A549 (cell line): Measurements from ENCODE around the gene DGLUCY. TPM values are rescaled to one million over a fixed set of nuclear protein-coding genes. Genes with fewer than 3 reads are reported as not detected.
"Not testable (repeated sequence)": the region's sequence is repeated elsewhere in the genome, so short reads cannot be mapped to it uniquely, and the experiment has no call there.

Source experiments
- ATAC-seq, 2 experiments: fragments of 200-7000 bp in 1 of 2; fragments of >200 bp in 1 of 2; cut with Nextera tagmentation in 1 of 2; cut with Tn5 transposase in 1 of 2; 3 replicates each; pipeline versions ENCODE4 v1.8.0 to v1.9.1; 2018 to 2020; ENCODE audit warnings: mild to moderate bottlenecking in 1 of 2, moderate library complexity in 1 of 2
- CTCF ChIA-PET: fragments of 300-600 bp; sonication (Branson Sonifier 250); formaldehyde crosslinking; extraction: SDS; loops from one replicate; lab custom pipeline; 2021; ENCODE audit warnings: antibody characterized with exemption, inconsistent platforms; lab: Yijun Ruan, JAX
- POLR2A ChIA-PET: fragments of 350-600 bp; formaldehyde crosslinking; extraction: SDS; loops from one replicate; lab custom pipeline; 2021; ENCODE audit warnings: antibody characterized with exemption, inconsistent platforms; lab: Yijun Ruan, JAX
- DNase-seq, 2 experiments: peaks; one replicate each; pipeline versions ENCODE4 v3.0.0 to v3.0.0-alpha.2; 2011 to 2016; ENCODE audit warnings: low read depth in 1 of 2, low spot score in 1 of 2
- FAIRE-seq: peaks from 2 replicates; lab custom pipeline; 2011; peaks lifted over from hg19 to GRCh38; lab: Jason Lieb, UNC
- H3K27ac ChIP-seq, 2 experiments: fragments of >200 bp; sonication (Bioruptor Twin); formaldehyde crosslinking; 3 replicates each; pipeline ENCODE4 v1.5.1; 2016 to 2017
- H3K4me1 ChIP-seq: fragments of >200 bp; sonication (Bioruptor Twin); formaldehyde crosslinking; 3 replicates; pipeline ENCODE4 v1.6.1; 2016
- H3K4me2 ChIP-seq: fragments of >200 bp; sonication (Bioruptor Twin); formaldehyde crosslinking; 3 replicates; pipeline ENCODE4 v1.6.1; 2016
- H3K4me3 ChIP-seq: fragments of >200 bp; sonication (Bioruptor Twin); formaldehyde crosslinking; 3 replicates; pipeline ENCODE4 v1.5.1; 2016
- H3K9me3 ChIP-seq: fragments of >200 bp; sonication (Bioruptor Twin); formaldehyde crosslinking; 3 replicates; pipeline ENCODE4 v1.6.1; 2016
- EHF ChIP-seq: fragments of 250-450 bp; sonication (Bioruptor Pico); IDR thresholded peaks from 2 replicates; pipeline ENCODE4 v1.5.0; 2020; ENCODE audit warnings: mild to moderate bottlenecking
- EHMT2 ChIP-seq: fragments of 200-600 bp; sonication (generic); IDR thresholded peaks from 2 replicates; pipeline ENCODE4 v1.6.1; 2016; ENCODE audit warnings: antibody characterized with exemption, low read depth, mild to moderate bottlenecking, moderate library complexity
- FOSL2 ChIP-seq, 2 experiments: fragments of 450-650 bp in 1 of 2; fragments of >200 bp in 1 of 2; sonication (Bioruptor Twin) in 1 of 2; formaldehyde crosslinking; IDR thresholded peaks; 2 replicates each; pipeline versions ENCODE4 v1.5.0 to v1.6.1; 2016 to 2020; ENCODE audit warnings: mild to moderate bottlenecking in 1 of 2, moderate library complexity in 1 of 2
- FOXS1 ChIP-seq: fragments of 250-450 bp; sonication (Bioruptor Pico); IDR thresholded peaks from 2 replicates; pipeline ENCODE4 v1.5.0; 2020; ENCODE audit warnings: mild to moderate bottlenecking, moderate library complexity
- HOXA7 ChIP-seq: fragments of 250-450 bp; sonication (Bioruptor Pico); IDR thresholded peaks from 2 replicates; pipeline ENCODE4 v1.5.0; 2020; ENCODE audit warnings: mild to moderate bottlenecking, moderate library complexity
- HOXB13 ChIP-seq: fragments of 250-450 bp; sonication (Bioruptor Pico); IDR thresholded peaks from 2 replicates; pipeline ENCODE4 v1.5.0; 2020; ENCODE audit warnings: low read depth, mild to moderate bottlenecking, moderate library complexity
- MAFK ChIP-seq: fragments of 450-650 bp; IDR thresholded peaks from 2 replicates; pipeline ENCODE4 v1.6.1; 2014; ENCODE audit not compliant: partially characterized antibody
- MAZ ChIP-seq: fragments of 150-350 bp; IDR thresholded peaks from 2 replicates; pipeline ENCODE4 v1.6.1; 2014; ENCODE audit warnings: antibody characterized with exemption, low read depth, low read length, borderline replicate concordance
- NR3C1 ChIP-seq: fragments of >200 bp; sonication (Bioruptor Twin); formaldehyde crosslinking; IDR thresholded peaks from 3 replicates; pipeline ENCODE4 v1.6.1; 2017
- POLR2A ChIP-seq: IDR thresholded peaks from 2 replicates; pipeline ENCODE4 v1.6.1; 2012; ENCODE audit warnings: mild to moderate bottlenecking, low read length
- ZFP36 ChIP-seq: fragments of 450-650 bp; IDR thresholded peaks from 2 replicates; pipeline ENCODE4 v1.6.1; 2014; ENCODE audit warnings: borderline replicate concordance; ENCODE audit not compliant: partially characterized antibody
- ZNF302 ChIP-seq: fragments of 250-450 bp; sonication (Bioruptor Pico); IDR thresholded peaks from 2 replicates; pipeline ENCODE4 v1.9.0; 2021; ENCODE audit warnings: inconsistent platforms, mild to moderate bottlenecking, moderate library complexity
- WGBS: methylation state at CpG from one replicate; pipeline ENCODE4 v1.1.6; 2017; ENCODE audit errors: missing lambda C conversion rate; 5-methylcytosine and 5-hydroxymethylcytosine counted together
- polyA plus RNA-seq, 4 experiments: library from polyadenylated mRNA; depleted of rRNA in 3 of 4; stranded (reverse); fragments of >200 nt; fragmentation: RNase III in 1 of 4; extraction: RNeasy Plus Mini Kit Qiagen cat#74134 plus additional on column Dnase treatment in 1 of 4; gene quantifications; 2 replicates in 3 of 4; 3 replicates in 1 of 4; pipeline ENCODE4 v1.2.3, GENCODE V29; 2011 to 2017
- TF ChIP-seq, protein P1 (sequence below): fragments of 150-350 bp; IDR thresholded peaks from 2 replicates; pipeline ENCODE4 v1.6.1; 2014; ENCODE audit warnings: low read depth, mild to moderate bottlenecking, low read length
- TF ChIP-seq, protein P2 (sequence below): IDR thresholded peaks from 2 replicates; pipeline ENCODE4 v1.6.1; 2012
- TF ChIP-seq, protein P3 (sequence below): fragments of >200 bp; sonication (Bioruptor Twin); formaldehyde crosslinking; IDR thresholded peaks from 2 replicates; pipeline ENCODE4 v1.6.1; 2016
- TF ChIP-seq, protein P4 (sequence below): fragments of >200 bp; sonication (Bioruptor Twin); formaldehyde crosslinking; IDR thresholded peaks from 3 replicates; pipeline ENCODE4 v1.5.1; 2016

DGLUCY gene
- polyA plus RNA-seq, 2 of the 4 experiments (the other 2 are of a cell fraction) = 14.4 to 17.5 TPM

DNA sequence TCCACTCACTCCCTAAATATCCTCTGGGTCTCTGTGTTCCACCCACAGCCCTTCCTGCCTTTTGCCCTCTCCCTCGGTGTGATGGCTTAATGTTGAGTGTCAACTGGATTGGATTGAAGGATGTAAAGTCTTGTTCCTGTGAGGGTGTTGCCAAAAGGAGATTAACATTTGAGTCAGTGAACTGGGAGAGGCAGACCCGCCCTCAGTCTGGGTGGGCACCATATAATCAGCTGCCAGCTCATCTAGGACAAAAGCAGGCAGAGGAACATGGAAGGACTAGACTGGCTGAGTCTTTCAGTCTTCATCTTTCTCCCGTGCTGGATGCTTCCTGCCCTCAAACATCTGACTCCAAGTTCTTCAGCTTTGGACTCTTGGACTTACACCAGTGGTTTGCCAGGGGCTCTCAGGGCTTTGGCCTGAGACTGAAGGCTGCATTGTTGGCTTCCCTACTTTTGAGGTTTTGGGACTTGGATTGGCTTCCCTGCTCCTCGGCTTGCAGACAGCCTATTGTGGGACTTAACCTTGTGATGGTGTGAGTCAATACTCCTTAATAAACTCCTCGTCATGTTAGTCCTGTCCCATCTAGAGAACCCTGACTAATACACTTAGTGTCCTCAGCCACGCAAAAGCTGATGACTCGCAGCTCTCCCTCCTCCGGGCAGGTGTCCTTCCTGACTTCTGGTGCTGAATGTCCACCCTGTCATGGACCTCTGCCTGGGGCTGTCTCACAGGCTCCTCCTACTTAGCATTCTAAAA lies 5.9 kb downstream of the DGLUCY start (continued):
- TF ChIP-seq, protein P1, sequence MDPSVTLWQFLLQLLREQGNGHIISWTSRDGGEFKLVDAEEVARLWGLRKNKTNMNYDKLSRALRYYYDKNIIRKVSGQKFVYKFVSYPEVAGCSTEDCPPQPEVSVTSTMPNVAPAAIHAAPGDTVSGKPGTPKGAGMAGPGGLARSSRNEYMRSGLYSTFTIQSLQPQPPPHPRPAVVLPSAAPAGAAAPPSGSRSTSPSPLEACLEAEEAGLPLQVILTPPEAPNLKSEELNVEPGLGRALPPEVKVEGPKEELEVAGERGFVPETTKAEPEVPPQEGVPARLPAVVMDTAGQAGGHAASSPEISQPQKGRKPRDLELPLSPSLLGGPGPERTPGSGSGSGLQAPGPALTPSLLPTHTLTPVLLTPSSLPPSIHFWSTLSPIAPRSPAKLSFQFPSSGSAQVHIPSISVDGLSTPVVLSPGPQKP = no peak
- TF ChIP-seq, protein P2, sequence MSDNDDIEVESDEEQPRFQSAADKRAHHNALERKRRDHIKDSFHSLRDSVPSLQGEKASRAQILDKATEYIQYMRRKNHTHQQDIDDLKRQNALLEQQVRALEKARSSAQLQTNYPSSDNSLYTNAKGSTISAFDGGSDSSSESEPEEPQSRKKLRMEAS = no peak
- TF ChIP-seq FOSL2 (IDR thresholded peaks at IDR 0.05) (no peak), FOSL2 (CRISPR knock-in tag; IDR thresholded peaks at IDR 0.05) (no peak), MAZ (no peak), ZNF302 (CRISPR knock-in tag) (no peak)

DNA sequence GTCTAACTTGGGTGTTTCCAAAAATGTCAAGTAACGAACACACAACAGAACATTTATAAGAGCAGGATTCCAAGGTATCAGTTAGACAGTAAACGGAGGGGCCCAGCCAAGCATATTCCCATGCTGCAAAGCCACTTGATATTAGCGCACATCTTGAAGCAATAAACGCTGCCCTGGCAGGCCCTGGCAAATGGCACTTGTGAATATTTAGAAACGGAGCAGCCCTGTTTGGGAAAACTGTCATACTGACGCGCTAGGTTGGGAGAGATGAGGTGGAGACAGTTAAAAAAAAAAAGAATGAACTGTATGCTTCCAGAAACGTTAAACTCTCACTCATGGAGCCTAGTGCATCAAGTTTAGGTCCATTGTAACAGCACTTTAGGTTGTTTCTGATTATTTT lies 9.3 kb downstream of the DGLUCY start:
- Histone ChIP-seq H3K27ac (no peak overlapping the region), H3K4me2 (no peak overlapping the region), H3K9me3 (peaks cover 9% of the 10 kb centered on the region; the same call in 2 of the 3 replicates)
- WGBS = 91% methylated on average over 8 of the region's 8 CpGs
- no peak for DNase-seq
- no peak for TF ChIP-seq POLR2A
- TF ChIP-seq, protein P3, sequence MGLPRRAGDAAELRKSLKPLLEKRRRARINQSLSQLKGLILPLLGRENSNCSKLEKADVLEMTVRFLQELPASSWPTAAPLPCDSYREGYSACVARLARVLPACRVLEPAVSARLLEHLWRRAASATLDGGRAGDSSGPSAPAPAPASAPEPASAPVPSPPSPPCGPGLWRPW = no peak
- TF ChIP-seq EHMT2 = no peak
- no peak for TF ChIP-seq EHF (CRISPR knock-in tag)
- TF ChIP-seq, protein P4, sequence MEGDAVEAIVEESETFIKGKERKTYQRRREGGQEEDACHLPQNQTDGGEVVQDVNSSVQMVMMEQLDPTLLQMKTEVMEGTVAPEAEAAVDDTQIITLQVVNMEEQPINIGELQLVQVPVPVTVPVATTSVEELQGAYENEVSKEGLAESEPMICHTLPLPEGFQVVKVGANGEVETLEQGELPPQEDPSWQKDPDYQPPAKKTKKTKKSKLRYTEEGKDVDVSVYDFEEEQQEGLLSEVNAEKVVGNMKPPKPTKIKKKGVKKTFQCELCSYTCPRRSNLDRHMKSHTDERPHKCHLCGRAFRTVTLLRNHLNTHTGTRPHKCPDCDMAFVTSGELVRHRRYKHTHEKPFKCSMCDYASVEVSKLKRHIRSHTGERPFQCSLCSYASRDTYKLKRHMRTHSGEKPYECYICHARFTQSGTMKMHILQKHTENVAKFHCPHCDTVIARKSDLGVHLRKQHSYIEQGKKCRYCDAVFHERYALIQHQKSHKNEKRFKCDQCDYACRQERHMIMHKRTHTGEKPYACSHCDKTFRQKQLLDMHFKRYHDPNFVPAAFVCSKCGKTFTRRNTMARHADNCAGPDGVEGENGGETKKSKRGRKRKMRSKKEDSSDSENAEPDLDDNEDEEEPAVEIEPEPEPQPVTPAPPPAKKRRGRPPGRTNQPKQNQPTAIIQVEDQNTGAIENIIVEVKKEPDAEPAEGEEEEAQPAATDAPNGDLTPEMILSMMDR = no peak
- TF ChIP-seq NR3C1 = no peak
- no peak for TF ChIP-seq HOXB13
- no peak for TF ChIP-seq HOXA7 (CRISPR knock-in tag)
- no peak for TF ChIP-seq FOXS1 (CRISPR knock-in tag)
- no peak for TF ChIP-seq MAFK
- TF ChIP-seq ZFP36 = no peak
- TF ChIP-seq, all 56 proteins: peak for 0
- H3K4me3 ChIP-seq = no peak overlapping the region
- ChIA-PET POLR2A (no interaction called here), CTCF (no interaction called here)
- ATAC-seq (no peak), FAIRE-seq (no peak)
- peaks cover 9% of the 10 kb centered on the region for H3K4me1 ChIP-seq

DNA sequence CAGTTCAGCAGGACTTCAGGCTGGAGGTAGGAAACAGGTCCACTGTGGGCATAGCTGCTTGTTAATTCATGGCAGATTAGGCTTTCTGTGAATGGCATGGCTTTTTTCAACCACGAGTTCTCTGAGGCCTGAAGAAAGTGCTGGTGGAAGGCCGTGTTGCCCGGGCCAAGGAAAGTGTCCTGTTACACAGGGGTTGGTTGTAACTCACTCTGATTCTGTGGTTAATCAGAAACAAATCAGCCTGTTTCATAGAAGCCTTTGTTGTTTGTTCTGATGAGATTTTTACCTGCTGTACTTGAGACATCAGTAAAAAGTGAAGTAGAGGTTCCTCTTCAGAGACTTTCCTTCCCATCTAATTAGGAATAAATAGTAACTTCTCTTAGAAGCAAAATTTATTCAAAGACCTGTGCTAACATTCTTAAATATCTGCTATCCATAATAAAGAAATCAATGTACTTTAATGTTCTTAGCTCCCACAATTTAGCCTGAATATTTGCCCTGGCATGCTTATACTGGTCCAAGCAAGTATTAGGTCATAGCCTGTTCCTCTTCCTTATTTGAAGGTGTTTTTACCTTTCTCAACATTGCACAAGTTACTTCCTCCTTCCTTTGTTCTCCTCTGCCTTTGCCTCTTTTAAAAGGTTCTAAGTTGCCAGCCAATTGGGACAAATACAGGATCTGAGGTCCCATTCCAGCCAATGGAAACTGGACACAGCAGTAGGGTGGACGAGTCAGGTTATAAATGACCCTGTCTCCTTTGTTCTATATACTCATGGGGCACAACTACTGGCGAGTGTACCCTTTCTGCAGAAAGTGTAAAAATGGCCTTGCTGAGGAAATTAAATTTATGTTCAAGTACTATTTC lies 10.8 kb downstream of the DGLUCY start:
- POLR2A ChIA-PET, ATAC-seq, H3K4me1 ChIP-seq, DNase-seq, H3K27ac ChIP-seq, FAIRE-seq, H3K4me2 ChIP-seq, H3K9me3 ChIP-seq, H3K4me3 ChIP-seq: not testable (repeated sequence)
- 90% methylated on average over 5 of the region's 5 CpGs for WGBS
- CTCF ChIA-PET = interaction anchor here (1.0 kb wide), 1 partner anchor 14 kb away, joined by 3 read pairs; no protein-coding TSS in a partner anchor
